A673 (cell line): ENCODE data around the gene ZFR. TPM values are rescaled to one million over a fixed set of nuclear protein-coding genes. Genes with fewer than 3 reads are reported as not detected.

Source experiments
- BruUV-seq: library from RNA; stranded (reverse); fragments of 400-500 nt; replicated peaks from 2 replicates; lab custom pipeline; 2021; lab: Mats Ljungman, UMichigan
- CTCF ChIA-PET: fragments of 300-600 bp; sonication (Branson Sonifier 250); formaldehyde crosslinking; loops from one replicate; lab custom pipeline; 2022; ENCODE audit warnings: antibody characterized with exemption; lab: Charles Lee
- POLR2A ChIA-PET: fragments of 300-600 bp; sonication (Branson Sonifier 250); formaldehyde crosslinking; loops from one replicate; lab custom pipeline; 2022; ENCODE audit warnings: antibody characterized with exemption; ENCODE audit not compliant: low non-redundant PET; lab: Charles Lee
- DNase-seq: peaks from one replicate; pipeline ENCODE4 v3.0.0-alpha.2; 2015; ENCODE audit warnings: low spot score
- H3K27ac ChIP-seq: fragments of 200-600 bp; sonication (generic); 2 replicates; pipeline ENCODE4 v1.5.1; 2016; ENCODE audit warnings: mixed run types, low read depth, mild to moderate bottlenecking, mixed read lengths, antibody characterized with exemption, low read length; ENCODE audit not compliant: poor library complexity, severe bottlenecking
- H3K27me3 ChIP-seq: fragments of 200-600 bp; sonication (generic); replicated peaks from 2 replicates; pipeline ENCODE4 v1.6.1; 2017; ENCODE audit warnings: mixed run types, low read depth, mild to moderate bottlenecking, mixed read lengths, antibody characterized with exemption, low read length; ENCODE audit not compliant: insufficient read depth, poor library complexity
- H3K36me3 ChIP-seq: fragments of 200-600 bp; sonication (generic); 2 replicates; pipeline ENCODE4 v1.6.1; 2016; ENCODE audit warnings: mixed run types, mild to moderate bottlenecking, mixed read lengths, antibody characterized with exemption, low read length; ENCODE audit not compliant: insufficient read depth, poor library complexity, severe bottlenecking
- H3K4me1 ChIP-seq: fragments of 200-600 bp; sonication (generic); 2 replicates; pipeline ENCODE4 v1.6.1; 2017; ENCODE audit warnings: mixed run types, mild to moderate bottlenecking, mixed read lengths, antibody characterized with exemption, low read length; ENCODE audit not compliant: insufficient read depth, poor library complexity, severe bottlenecking
- H3K4me3 ChIP-seq: fragments of 200-600 bp; sonication (generic); 2 replicates; pipeline ENCODE4 v1.5.1; 2016; ENCODE audit warnings: low read depth, mixed run types, mild to moderate bottlenecking, mixed read lengths, low read length; ENCODE audit not compliant: poor library complexity, severe bottlenecking
- H3K9me3 ChIP-seq: fragments of 200-600 bp; sonication (generic); 2 replicates; pipeline ENCODE4 v1.6.1; 2016; ENCODE audit warnings: mixed run types, low read depth, mild to moderate bottlenecking, mixed read lengths, antibody characterized with exemption, low read length; ENCODE audit not compliant: poor library complexity, severe bottlenecking
- EZH2 ChIP-seq: fragments of 200-600 bp; sonication (generic); IDR thresholded peaks from 2 replicates; pipeline ENCODE4 v1.6.1; 2017; ENCODE audit warnings: borderline replicate concordance, low read depth, mild to moderate bottlenecking, mixed read lengths, antibody characterized with exemption, low read length; ENCODE audit not compliant: poor library complexity, severe bottlenecking
- intact Hi-C: fragments of 100-400 bp; cut with micrococcal nuclease; formaldehyde crosslinking; loops from one replicate; pipeline ENCODE4 v1.10.0; 2022; ENCODE audit not compliant: unreplicated experiment
- total RNA-seq: library from RNA; stranded (reverse); gene quantifications from 2 replicates; pipeline ENCODE4 v1.2.3, GENCODE V29; 2021
- TF ChIP-seq, protein P1 (sequence below): fragments of 300-800, 200-600 bp; sonication (generic); conservative IDR thresholded peaks from 2 replicates; pipeline ENCODE4 v1.5.1; 2017; ENCODE audit warnings: low read depth, mild to moderate bottlenecking, antibody characterized with exemption, low read length, moderate library complexity, mixed read lengths

ZFR gene
- total RNA-seq, 1 experiment from 2014 or later = 110 TPM

- no peaks in the 10 kb centered on the region for H3K36me3 ChIP-seq
- H3K27ac ChIP-seq = no peak overlapping the region
- H3K4me3 ChIP-seq = no peak overlapping the region
- BruUV-seq = no TSS peak
- intact Hi-C loops = loop anchor here (1.0 to 5.0 kb wide), 3 partner anchors 100 to 692 kb away; no protein-coding TSS in a partner anchor
- peaks cover 6% of the 10 kb centered on the region for H3K4me1 ChIP-seq
- no peak for TF ChIP-seq EZH2
- TF ChIP-seq, protein P1, sequence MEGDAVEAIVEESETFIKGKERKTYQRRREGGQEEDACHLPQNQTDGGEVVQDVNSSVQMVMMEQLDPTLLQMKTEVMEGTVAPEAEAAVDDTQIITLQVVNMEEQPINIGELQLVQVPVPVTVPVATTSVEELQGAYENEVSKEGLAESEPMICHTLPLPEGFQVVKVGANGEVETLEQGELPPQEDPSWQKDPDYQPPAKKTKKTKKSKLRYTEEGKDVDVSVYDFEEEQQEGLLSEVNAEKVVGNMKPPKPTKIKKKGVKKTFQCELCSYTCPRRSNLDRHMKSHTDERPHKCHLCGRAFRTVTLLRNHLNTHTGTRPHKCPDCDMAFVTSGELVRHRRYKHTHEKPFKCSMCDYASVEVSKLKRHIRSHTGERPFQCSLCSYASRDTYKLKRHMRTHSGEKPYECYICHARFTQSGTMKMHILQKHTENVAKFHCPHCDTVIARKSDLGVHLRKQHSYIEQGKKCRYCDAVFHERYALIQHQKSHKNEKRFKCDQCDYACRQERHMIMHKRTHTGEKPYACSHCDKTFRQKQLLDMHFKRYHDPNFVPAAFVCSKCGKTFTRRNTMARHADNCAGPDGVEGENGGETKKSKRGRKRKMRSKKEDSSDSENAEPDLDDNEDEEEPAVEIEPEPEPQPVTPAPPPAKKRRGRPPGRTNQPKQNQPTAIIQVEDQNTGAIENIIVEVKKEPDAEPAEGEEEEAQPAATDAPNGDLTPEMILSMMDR = peak; percentile 84
- no peaks in the 10 kb centered on the region for H3K27me3 ChIP-seq
- ChIA-PET CTCF (interaction anchor here (0.5 to 3.9 kb wide), 6 partner anchors 15 to 427 kb away, joined by 3 to 52 read pairs (median 4); no protein-coding TSS in a partner anchor), POLR2A (no interaction called here)
- peak; percentile 89 for DNase-seq
- no peaks in the 10 kb centered on the region for H3K9me3 ChIP-seq
Observed at GRCh38 chr5:32489791-32490562, 45.4 kb upstream of the ZFR start.

- H3K27me3 ChIP-seq = no peaks in the 10 kb centered on the region
- intact Hi-C loops = loop anchor here (5.0 kb wide), 1 partner anchor 695 kb away; no protein-coding TSS in a partner anchor
- no peak overlapping the region for H3K4me3 ChIP-seq
- no peaks in the 10 kb centered on the region for H3K36me3 ChIP-seq
- no TSS peak for BruUV-seq
- H3K27ac ChIP-seq = no peak overlapping the region
- peaks cover 6% of the 10 kb centered on the region for H3K4me1 ChIP-seq
- POLR2A ChIA-PET = no interaction called here
- no peak for DNase-seq
- no peaks in the 10 kb centered on the region for H3K9me3 ChIP-seq
- TF ChIP-seq, protein P1 = no peak
- no peak for TF ChIP-seq EZH2
- CTCF ChIA-PET = interaction anchor here (0.9 kb wide), 1 partner anchor 18 kb away, joined by 3 read pairs; no protein-coding TSS in a partner anchor
Observed at GRCh38 chr5:32487424-32487823, 42.9 kb upstream of the ZFR start.

DNA sequence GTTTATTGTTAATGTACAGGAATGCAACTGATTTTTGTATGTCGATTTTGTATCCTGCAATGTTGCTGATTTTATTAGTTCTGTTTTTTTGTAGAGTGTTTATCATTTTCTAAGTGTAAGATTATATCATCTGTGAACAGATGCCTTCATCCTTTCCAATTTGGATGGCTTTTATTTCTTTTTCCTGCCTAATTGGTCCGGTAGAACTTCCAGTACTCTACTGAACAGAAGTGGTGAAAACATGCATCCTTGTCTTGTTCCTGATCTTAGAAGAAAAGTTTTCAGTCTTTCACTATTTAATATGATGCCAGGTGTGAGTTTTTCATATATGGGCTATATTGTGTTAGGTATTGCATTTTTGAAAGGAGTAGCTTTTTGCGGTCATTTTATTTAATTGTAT lies 42.5 kb upstream of the ZFR start:
- ChIA-PET CTCF (no interaction called here), POLR2A (no interaction called here)
- TF ChIP-seq, protein P1 = no peak
- TF ChIP-seq EZH2 = no peak
- Histone ChIP-seq H3K9me3 (no peaks in the 10 kb centered on the region), H3K27me3 (no peaks in the 10 kb centered on the region), H3K36me3 (no peaks in the 10 kb centered on the region), H3K4me1 (peaks cover 6% of the 10 kb centered on the region), H3K4me3 (no peak overlapping the region), H3K27ac (no peak overlapping the region)
- DNase-seq = no peak
- intact Hi-C loops = loop anchor here (5.0 kb wide), 1 partner anchor 695 kb away; no protein-coding TSS in a partner anchor
- BruUV-seq = no TSS peak
